Ramos (cell line): ENCODE results near the gene RGS16.

Experiments used
- in situ Hi-C: fragments of 300-500 bp; cut with MboI; formaldehyde crosslinking; loops from one replicate; pipeline ENCODE4 v1.14.3; 2022; ENCODE audit warnings: low sequenced_read_pairs; ENCODE audit not compliant: unreplicated experiment

RGS16 gene

GRCh38 chr1:182588500-182589396 is 15.4 kb downstream of the RGS16 start, which contains the start of gene RNASEL:
TSS of gene RNASEL (minus strand) at chr1:182589256. CDS start at chr1:182586806, 2,450 bp downstream.
- in situ Hi-C loops, result no loop called here

DNA sequence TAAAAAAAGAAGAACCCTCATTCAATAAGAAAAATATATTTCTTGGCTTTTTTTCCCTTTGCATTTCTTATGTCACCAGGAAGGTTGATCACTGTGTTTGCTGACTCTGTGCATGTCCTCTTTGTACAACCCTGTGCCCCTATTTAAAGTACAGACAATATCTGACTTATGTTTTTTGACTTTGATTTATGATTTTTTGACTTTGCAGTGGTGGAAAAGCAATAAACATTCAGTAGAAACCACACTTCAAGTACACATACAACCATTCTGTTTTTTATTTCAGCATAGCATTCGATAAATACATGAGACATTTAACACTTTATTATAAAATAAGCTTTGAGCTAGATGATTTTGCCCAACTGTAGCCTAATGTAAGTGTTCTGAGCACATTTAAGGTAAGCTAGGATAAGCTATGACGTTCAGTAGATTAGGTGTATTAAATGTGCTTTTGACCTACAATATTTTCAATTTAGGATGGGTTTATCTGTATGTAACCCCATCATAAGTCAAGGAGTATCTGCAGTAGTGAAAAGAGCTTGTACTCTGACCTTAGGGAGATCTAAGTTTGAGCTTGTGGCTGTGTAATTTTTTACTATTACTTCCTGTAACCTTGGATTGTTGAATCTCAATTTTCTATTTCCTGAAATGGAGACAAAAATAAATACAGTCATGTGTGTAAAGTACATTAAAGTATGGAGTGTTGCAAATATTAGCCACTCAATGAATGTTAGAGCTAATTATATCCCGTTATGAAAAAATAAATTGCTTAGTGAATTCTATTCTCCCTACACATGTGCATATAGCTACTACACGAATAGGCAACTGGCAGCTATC is 16.3 kb downstream of the RGS16 start:
- in situ Hi-C loops, result no loop called here

DNA sequence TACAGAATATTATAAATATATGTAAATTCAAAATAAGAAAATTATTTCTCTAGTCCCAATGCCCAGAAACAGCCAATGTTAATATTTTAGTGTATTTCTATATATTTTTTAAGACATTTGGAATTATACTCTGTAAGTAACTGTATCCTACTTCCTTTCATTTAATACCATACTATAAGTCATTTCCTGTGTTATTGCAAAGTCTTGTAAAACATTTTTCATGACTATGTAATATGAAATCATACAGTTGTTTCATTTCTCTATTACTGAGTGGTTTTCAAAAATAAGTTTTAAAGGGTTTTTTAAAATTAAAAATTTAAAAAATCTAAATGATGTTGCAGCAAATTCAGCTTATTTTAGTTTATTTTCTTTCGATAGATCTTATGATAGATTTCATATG is 17.1 kb downstream of the RGS16 start:
- in situ Hi-C loops, result no loop called here

DNA sequence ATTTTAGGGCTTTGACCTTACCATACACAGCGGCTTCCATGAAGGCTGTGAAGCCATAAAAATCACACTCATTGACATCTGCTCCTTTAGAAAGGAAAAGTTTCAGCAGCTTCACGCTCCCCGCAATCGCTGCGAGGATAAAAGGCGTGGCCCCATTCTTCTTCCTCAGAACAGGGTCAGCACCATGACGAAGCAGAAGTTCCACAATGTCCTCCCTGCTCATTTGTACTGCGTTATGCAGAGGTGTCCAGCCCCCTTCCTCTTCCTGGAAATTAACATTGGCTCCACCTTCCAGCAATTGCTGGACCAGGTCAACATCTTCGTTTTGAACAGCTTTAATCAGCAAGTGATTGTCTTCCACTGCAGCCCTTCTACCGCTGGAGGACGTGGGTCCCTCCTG is 17.8 kb downstream of the RGS16 start:
- in situ Hi-C loops, result no loop called here

GRCh38 chr1:182584746-182585145 is 19.4 kb downstream of the RGS16 start:
- in situ Hi-C loops, result no loop called here

DNA sequence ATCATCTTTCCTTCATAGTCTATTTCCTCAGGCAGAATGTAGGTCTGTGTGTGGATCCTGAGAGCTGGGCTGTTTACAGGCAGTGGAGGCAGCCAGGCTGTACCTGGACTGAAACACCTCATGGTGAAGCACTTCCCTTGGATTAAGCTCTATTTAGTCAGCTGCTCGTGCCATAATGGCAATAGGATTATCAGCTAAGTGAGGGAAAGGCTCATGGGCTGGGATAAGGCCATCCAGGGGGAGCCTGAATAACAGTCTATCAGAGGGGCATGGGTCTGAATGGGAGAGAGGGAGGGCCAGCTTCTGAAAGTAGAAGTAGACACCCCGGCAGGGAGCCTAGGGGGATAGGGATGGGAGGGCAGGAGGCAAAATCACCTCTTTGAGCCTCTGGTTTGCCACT is 23.5 kb downstream of the RGS16 start:
- in situ Hi-C loops, result no loop called here

DNA sequence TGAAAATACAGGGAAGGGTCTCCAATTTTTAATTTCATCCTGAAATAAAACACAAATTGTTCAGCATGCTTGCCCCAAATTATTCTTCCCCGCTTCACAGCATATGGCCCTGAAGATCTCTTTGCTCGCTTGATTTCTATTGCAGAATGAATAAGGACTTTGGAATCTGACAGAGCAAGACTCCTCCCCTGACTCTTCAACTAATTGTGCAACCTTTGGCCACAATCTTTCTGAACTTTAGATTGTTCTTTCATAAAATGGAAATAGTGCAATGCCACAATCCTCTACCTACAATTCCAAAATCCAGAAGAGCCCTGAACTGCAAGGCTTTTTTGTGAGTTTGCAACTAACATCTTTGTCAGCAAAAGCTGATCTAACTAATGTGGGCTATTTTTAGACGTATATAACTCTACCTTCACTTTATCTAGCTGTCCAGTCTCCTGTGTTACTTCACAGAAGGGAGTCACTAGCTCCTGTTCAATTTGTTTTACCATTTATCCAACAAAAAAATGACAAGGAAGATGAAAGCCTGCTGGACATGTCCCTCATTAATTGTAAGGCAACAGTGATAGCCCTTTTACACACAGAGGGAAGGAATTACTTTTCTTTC is 28.5 kb downstream of the RGS16 start:
- in situ Hi-C loops, result no loop called here

GRCh38 chr1:182574156-182574555 is 30.0 kb downstream of the RGS16 start:
- in situ Hi-C loops, result no loop called here

DNA sequence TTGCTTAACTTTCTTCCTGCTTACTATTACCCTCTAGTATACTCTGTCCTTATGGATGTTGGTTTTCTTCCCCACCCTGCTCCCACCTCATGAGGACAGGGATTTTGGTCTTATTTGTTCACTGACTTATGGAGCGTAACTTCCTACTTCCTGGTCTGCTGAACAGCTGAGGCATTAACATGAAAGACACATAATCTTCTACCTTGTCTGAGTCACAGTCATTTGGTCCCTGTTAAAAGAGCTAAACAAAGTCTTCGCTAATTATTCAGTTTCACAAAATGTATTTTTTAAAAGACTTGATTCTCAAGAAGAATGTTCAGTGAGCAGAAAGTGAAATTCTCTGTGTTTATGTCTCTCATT is 33.6 kb downstream of the RGS16 start:
- in situ Hi-C loops, result no loop called here

- in situ Hi-C loops, result no loop called here
Observed at GRCh38 chr1:182569939-182570610, 34.1 kb downstream of the RGS16 start.

DNA sequence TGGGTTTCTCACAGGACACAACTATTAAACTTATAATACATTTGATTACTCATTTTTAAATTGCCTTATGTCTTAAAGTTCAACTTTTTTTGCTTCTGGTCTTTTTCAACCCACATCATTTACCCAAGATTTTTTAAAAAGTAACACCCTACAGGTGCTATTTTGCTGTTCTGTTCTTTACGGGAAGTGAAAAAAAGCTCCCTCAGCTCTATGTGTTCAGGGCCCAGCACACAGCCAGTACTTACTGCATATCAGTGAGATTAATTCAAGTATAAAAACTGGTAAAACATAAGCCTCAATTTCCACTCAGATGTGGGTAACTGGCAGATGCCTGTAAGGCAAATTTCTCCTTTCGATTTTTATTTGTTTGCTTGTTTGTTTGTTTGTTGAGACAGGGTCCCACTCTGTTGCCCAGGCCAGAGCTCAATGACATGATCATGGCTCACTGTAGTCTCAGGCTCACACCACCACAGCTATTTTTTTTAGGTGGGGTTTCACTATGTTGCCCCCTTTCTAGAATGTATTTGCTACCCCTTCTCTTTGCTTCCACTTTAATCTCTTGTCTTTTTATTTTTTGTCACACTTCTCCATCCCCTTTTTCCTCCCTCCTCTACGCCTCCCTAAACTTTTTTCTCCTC is 35.4 kb downstream of the RGS16 start:
- in situ Hi-C loops, result no loop called here

DNA sequence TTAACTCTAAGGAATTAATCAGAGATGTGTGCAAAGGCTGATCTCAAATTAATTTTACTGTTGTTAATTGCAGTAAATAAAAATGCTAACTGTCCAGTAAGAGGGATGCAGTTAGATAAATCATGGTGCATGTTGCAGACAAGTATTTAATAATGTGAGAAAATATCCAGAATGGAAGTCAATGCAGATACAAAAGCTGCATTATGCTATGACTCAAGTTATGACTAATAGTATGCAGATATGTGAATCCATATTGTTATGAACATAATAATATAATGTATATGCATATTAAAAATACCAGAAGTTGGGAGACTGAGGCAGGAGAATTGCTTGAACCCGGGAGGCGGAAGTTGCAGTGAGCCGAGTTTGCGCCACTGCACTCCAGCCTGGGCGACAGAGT is 36.6 kb downstream of the RGS16 start:
- in situ Hi-C loops, result no loop called here

DNA sequence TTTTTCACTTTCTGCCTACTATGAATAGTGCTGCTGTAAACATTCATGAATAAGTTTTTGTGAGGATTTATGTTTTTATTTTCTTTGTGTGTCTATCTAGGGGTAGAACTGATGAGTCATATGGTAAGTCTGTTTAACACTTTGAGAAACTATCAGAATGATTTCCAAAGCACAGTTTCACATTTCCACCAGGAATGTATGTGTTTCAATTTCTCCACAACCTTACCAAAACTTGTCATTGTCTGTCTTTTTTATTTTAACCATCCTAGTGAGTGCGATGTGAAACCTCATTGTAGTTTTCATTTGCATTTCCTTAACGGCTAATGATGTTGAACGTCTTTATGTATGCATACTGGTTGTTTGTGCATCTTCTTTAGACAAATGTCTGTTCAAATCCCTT is 38.7 kb downstream of the RGS16 start:
- in situ Hi-C loops, result no loop called here

DNA sequence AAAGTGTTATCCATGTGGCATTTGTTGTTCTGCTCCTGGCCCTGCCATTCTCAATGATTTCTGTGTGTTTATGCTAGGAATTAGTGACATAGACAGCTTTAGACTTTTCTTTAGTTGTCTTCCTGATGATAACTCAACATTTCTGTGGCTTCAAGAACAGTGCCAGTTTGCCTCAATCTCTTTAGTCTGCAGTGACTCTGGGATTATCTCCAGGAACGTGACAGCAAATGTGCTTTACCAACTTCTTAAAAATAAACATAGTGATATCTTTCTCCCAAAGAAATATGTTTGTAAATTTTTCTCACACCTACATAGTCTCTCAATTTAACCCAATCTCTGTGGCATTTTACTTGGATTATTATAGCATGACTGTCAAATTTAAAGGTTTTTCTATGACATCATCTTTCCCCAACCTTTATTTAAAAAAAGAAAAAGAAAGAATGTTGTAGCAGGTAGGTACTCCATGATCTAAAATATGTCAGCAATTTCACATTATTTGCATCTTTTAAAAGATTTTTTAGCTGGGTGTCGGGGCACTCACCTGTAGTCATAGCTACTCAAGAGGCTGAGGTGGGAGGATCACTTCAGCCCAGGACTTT is 39.7 kb downstream of the RGS16 start:
- in situ Hi-C loops, result no loop called here

DNA sequence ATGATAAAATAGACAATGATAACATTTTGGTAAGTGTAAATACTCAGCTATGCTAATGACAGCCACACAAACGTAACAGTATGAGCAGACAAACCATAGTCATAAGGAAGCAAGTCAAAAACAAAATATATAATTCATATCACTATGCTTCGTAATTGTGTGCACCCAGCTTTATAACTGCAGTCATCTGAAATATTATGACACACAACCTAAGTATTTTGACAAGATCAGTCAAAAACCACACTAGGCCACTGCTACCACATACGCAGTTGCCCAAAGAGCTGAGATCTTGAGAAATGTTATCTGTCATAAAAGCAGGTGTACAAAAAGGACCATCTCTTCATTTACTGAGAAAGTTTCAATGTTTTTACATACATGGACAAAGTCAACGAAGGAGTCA is 41.1 kb downstream of the RGS16 start:
- in situ Hi-C loops, result no loop called here

DNA sequence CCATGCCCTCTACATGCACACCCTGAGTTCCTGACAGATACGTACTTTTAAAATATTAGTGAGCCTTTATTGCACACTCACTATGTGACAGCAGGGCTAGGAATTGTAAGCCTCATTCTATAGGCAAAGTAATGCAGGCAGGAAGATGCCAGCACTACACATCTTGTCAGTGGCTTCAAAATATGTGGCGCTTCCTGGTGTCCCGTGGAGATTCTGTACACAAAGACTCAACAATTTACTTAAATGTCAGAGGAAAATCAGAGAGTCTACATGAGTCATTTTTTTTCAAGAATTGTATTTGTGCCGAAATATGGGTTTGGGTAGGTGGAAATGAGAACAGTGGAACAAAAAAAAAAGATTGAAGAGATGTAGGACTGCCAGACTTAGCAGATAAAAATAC is 42.7 kb downstream of the RGS16 start:
- in situ Hi-C loops, result no loop called here

DNA sequence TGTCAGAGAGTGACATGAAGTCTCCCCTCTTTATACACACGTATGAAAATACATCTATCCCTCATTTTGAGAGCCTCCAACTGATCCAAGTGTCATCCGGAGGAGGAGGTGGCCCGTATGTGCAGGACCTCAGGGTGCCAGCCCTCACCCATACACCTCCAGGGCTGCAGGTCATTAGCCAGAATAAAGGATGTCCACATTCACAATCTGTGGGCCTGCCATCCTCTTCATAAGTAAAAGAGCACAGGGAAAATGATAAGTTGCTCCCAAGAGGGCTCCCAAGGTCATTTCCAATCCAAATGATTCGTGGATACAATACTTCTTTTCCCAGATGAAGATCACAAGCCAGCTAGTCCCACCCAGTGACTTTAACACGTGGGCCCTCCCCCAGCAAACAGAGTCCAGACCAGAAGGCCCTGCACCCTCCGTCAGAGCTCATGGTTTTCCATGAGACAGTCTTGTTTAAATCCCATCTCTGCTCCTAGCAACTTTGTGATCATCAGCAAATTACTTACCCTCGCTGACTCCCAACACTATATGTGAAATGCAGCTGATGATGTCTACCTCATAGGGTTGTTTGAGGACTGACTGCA is 43.7 kb downstream of the RGS16 start:
- in situ Hi-C loops, result no loop called here

GRCh38 chr1:182556279-182556678 is 47.9 kb downstream of the RGS16 start:
- in situ Hi-C loops, result no loop called here

GRCh38 chr1:182555493-182555892 is 48.7 kb downstream of the RGS16 start:
- in situ Hi-C loops, result no loop called here
